Fibroblast of the aortic adventitia (primary cell): Measurements from ENCODE around the gene CYB5R3. TPM values are rescaled to one million over a fixed set of nuclear protein-coding genes. Genes with fewer than 3 reads are reported as not detected.

Source experiments
- DNase-seq: peaks from one replicate; pipeline ENCODE4 v3.0.0-alpha.2; 2010; ENCODE audit warnings: low read depth
- H3K4me3 ChIP-seq: 2 replicates; pipeline ENCODE4 v1.5.1; 2011; ENCODE audit warnings: low read depth, mild to moderate bottlenecking, control low read depth, low read length, moderate library complexity
- total RNA-seq: library from RNA; depleted of rRNA; stranded (reverse); fragments of >200 nt; gene quantifications from 2 replicates; pipeline ENCODE4 v1.2.3, GENCODE V29; 2012; ENCODE audit warnings: low replicate concordance
- TF ChIP-seq, protein P1 (sequence below): IDR thresholded peaks from 2 replicates; pipeline ENCODE4 v1.5.1; 2011; ENCODE audit warnings: mild to moderate bottlenecking, low read length, control low read depth, inconsistent platforms; ENCODE audit not compliant: insufficient read depth

CYB5R3 gene
- total RNA-seq, 1 donor, result 113 TPM

DNA sequence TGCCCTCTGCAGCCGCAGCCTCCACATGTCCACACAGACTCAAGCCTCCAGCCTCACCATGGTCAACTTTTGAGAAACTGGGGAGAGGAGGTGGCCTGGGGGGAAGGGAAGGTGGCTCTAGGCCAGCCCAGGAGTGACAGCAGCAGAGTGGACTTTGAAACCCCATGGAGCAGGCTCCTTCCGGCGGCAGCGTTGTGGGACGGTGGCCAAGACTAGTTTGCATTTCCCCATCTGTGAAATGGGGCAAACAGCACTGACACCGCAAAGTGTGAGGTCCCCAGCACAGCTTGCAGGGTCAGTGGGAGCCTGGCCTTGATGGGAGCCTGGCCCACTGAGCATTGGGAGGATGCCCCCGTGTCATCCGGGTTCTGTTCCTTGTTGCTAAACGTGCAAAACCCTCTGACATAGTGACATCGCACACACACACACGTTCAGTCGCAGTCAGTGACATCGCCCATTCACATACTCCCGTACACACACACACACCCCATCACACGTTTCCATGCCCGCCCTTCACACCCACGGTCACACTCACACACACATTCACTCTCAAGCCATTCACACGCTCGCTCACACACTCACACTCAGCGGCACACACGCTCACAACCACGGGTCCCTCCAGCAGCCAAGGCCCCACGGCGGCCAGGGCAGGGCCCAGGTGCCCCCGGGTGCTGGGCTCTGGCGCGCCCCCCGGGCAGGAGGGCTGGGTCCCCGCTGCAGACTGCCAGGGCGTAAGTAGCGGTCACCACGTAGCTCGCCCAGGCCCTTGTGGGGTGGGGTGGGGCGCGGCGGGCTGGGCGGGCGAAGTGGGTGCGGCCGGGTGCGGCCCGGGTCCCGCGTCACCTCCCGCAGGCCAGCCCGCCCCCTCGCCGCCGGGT is 585 bp downstream of the CYB5R3 start:
- peak overlapping the region; percentile 92 for H3K4me3 ChIP-seq
- DNase-seq, result peak; percentile 34
- TF ChIP-seq, protein P1, sequence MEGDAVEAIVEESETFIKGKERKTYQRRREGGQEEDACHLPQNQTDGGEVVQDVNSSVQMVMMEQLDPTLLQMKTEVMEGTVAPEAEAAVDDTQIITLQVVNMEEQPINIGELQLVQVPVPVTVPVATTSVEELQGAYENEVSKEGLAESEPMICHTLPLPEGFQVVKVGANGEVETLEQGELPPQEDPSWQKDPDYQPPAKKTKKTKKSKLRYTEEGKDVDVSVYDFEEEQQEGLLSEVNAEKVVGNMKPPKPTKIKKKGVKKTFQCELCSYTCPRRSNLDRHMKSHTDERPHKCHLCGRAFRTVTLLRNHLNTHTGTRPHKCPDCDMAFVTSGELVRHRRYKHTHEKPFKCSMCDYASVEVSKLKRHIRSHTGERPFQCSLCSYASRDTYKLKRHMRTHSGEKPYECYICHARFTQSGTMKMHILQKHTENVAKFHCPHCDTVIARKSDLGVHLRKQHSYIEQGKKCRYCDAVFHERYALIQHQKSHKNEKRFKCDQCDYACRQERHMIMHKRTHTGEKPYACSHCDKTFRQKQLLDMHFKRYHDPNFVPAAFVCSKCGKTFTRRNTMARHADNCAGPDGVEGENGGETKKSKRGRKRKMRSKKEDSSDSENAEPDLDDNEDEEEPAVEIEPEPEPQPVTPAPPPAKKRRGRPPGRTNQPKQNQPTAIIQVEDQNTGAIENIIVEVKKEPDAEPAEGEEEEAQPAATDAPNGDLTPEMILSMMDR, result no peak

DNA sequence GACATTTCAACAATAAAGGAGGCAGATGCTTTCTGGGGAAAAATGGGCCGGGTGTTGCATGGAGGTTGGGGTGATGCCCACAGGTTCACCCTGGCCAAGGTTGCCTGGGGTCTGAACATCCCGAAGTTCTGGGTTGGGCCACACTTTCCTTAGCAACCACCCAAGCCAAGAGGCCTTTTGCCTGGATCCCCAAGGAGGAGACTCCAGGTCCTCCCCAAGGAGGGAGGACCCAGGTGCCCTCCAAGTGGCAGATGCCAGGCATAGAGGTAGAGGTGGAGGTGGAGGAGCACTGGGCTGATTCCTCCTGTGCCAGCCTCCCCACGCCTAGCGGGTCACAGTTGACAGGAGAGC is 1.2 kb downstream of the CYB5R3 start:
- DNase-seq, result no peak
- peak overlapping the region; percentile 92 for H3K4me3 ChIP-seq
- TF ChIP-seq, protein P1, result no peak

DNA sequence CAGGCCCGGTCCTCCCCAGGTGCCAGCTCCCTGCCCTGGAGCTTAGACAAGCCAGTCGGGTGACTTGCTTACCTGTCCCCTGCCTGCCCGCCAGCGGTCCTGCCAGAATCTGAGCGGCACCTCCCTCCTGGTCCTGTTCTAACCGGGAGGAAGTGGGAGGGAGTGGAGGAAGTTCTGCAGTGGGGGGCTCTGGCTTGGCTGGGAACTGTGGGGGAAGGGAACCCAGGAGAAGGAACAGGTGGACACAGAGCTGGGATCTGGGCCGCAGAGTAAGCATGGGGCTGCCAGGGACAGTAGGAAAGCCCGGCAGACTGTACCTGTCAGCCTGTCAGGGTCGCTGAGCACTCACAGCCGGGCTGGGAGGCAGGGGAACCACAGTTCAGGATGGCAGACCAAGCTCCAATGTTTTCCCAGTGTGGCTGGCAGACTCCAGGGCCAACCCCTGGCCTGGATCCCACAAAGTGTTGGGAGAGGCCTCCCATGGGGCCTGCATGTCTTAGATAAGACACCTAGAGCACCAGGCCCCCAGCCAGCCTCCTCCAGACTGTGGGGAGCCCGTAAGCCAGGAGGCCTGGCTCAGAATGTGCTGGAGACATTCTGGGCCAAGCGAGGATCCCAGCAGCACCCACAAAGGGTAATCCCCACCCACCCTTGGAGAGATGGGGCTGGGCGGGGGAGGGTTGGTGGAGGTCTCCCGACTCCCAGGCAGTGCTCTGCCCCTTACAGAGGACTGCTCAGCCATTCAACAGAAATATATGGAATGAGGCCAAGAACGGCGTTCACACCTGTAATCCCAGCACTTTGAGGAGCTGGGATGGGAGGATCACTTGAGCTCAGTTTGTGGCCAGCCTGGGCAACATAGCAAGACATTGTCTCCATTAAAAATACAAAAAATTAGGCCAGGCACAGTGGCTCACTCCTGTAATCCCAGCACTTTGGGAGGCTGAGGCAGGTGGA is 2.3 kb downstream of the CYB5R3 start:
- TF ChIP-seq, protein P1, result no peak
- peak; percentile 74 for DNase-seq
- peak overlapping the region; percentile 31 for H3K4me3 ChIP-seq

DNA sequence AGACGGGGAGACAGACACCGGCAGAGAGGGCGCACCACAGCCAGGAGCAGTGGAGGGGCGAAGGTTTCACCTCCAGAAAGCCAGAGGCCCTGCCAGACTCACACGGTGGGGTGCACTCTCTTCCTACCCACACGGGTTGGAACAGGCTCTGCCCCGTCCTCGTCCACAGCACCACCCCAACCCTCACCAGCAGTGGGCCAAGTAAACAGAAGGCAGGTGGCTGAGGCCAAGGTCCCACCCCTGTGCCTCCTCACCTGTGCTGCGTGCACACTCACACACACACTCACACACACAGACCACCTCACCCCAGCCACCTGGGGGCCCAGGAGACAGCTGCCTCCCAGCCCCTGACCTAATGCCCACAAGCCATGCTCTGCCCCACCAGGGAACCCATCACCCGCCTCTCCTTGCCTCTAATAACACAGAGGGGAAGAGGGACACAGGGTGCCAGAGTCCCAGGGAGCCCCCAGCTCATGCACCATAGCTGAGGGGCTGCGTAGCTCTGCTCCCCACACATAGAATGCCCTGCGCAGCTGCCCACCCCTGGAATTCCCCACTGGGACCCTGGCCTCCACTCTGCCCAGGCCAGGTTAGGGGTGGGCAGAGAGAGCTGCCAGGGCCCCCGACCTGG is 3.1 kb downstream of the CYB5R3 start:
- TF ChIP-seq, protein P1, result no peak
- no peak for DNase-seq
- peak overlapping the region; percentile 22 for H3K4me3 ChIP-seq

DNA sequence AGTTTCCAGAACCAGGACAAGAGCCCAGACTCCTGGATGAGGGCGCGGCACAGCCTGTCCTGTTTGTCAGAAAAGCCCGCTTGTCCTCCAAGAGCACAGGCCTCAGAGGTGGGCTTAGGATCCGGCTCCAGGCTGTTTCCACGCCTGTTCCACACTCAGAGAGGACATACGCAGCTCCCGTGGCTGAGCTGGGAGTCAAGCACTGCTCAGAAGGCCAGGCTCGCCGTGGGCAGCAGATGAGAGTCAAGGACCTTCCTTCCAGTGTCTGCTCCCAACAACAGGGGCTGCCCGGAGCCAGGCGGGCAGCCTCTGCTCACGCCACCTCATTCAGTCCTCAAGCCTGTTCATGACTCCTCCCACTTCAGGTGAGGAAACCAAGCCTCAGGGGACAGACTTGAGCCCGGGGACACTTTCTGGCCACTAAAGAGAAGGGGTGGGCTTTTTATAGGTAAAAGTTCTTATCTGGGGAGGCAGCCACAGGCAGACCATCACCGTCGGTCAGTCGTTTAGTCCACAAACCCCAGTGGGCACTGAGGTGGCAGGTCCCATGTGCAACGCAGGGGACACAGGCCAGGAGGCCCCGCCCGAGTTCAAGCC is 3.8 kb downstream of the CYB5R3 start:
- TF ChIP-seq, protein P1, result no peak
- no peak for DNase-seq
- H3K4me3 ChIP-seq, result peak overlapping the region; percentile 28
